MM.1S (cell line): Measurements from ENCODE around the gene PMFBP1.

Experiments
- DNase-seq: peaks from one replicate; pipeline ENCODE4 v3.0.0-alpha.2; 2015
- H2AFZ ChIP-seq: fragments of 300-600 bp; sonication (generic); 2 replicates; pipeline ENCODE4 v1.6.0; 2016; ENCODE audit warnings: antibody characterized with exemption, low read length
- H3F3A ChIP-seq: fragments of 300-600 bp; sonication (generic); 2 replicates; pipeline ENCODE4 v1.6.1; 2016; ENCODE audit warnings: mild to moderate bottlenecking, antibody characterized with exemption, low read length, moderate library complexity, mixed read lengths; ENCODE audit not compliant: insufficient read depth
- H3K27ac ChIP-seq: fragments of 300-600 bp; sonication (generic); 2 replicates; pipeline ENCODE4 v1.5.1; 2016; ENCODE audit warnings: mild to moderate bottlenecking, low read length
- H3K27me3 ChIP-seq: fragments of 300-600 bp; sonication (generic); replicated peaks from 2 replicates; pipeline ENCODE4 v1.6.0; 2016; ENCODE audit warnings: low read length; ENCODE audit not compliant: insufficient read depth
- H3K36me3 ChIP-seq: fragments of 300-600 bp; sonication (generic); replicated peaks from 2 replicates; pipeline ENCODE4 v1.6.1; 2016; ENCODE audit warnings: mild to moderate bottlenecking, low read length, mixed read lengths; ENCODE audit not compliant: insufficient read depth
- H3K4me1 ChIP-seq: fragments of 300-600 bp; sonication (generic); 2 replicates; pipeline ENCODE4 v1.6.1; 2016; ENCODE audit warnings: low read length, mixed read lengths
- H3K4me2 ChIP-seq: fragments of 300-600 bp; sonication (generic); 2 replicates; pipeline ENCODE4 v1.6.0; 2016; ENCODE audit warnings: low read depth, low read length
- H3K4me3 ChIP-seq: fragments of 300-600 bp; sonication (generic); 2 replicates; pipeline ENCODE4 v1.5.1; 2016; ENCODE audit warnings: low read length, mixed read lengths
- H3K79me2 ChIP-seq: fragments of 300-600 bp; sonication (generic); 2 replicates; pipeline ENCODE4 v1.6.1; 2016; ENCODE audit warnings: mixed run types, low read length, mixed read lengths
- H3K9ac ChIP-seq: fragments of 300-600 bp; sonication (generic); 2 replicates; pipeline ENCODE4 v1.6.1; 2016; ENCODE audit warnings: low read length, mixed read lengths
- H3K9me2 ChIP-seq: fragments of 300-600 bp; sonication (generic); replicated peaks from 2 replicates; pipeline ENCODE4 v1.6.1; 2016; ENCODE audit warnings: mild to moderate bottlenecking, low read length, mixed read lengths; ENCODE audit not compliant: insufficient read depth
- H3K9me3 ChIP-seq: fragments of 300-600 bp; sonication (generic); replicated peaks from 2 replicates; pipeline ENCODE4 v1.6.1; 2016; ENCODE audit warnings: mild to moderate bottlenecking, low read length, mixed read lengths; ENCODE audit not compliant: insufficient read depth
- H4K20me1 ChIP-seq: fragments of 300-600 bp; sonication (generic); 2 replicates; pipeline ENCODE4 v1.6.1; 2016; ENCODE audit warnings: mild to moderate bottlenecking, low read length, moderate library complexity, mixed read lengths; ENCODE audit not compliant: insufficient read depth
- CTCF ChIP-seq: fragments of 300-600 bp; sonication (generic); IDR thresholded peaks from 2 replicates; pipeline ENCODE4 v1.5.1; 2016; ENCODE audit warnings: antibody characterized with exemption, low read length, mixed read lengths
- EZH2 ChIP-seq: fragments of 300-600 bp; sonication (generic); optimal IDR thresholded peaks from 2 replicates; pipeline ENCODE3; 2017; ENCODE audit warnings: low read depth, mild to moderate bottlenecking, antibody characterized with exemption, low read length, mixed read lengths
- EZH2phosphoT487 ChIP-seq: fragments of 300-600 bp; sonication (generic); IDR thresholded peaks from 2 replicates; pipeline ENCODE4 v1.6.1; 2018; ENCODE audit warnings: antibody characterized with exemption, low read length

The PMFBP1 gene

GRCh38 chr16:72191551-72191950, 19.6 kb upstream of the PMFBP1 start:
- Histone ChIP-seq H3K27me3 (no peaks in the 10 kb centered on the region), H3K79me2 (no peaks in the 10 kb centered on the region), H3K9ac (no peak overlapping the region), H3K36me3 (no peaks in the 10 kb centered on the region), H3K9me3 (no peaks in the 10 kb centered on the region), H4K20me1 (no peaks in the 10 kb centered on the region), H3K4me1 (no peaks in the 10 kb centered on the region), H3F3A (no peaks in the 10 kb centered on the region), H2AFZ (no peak overlapping the region), H3K4me2 (no peak overlapping the region), H3K27ac (no peak overlapping the region), H3K4me3 (no peak overlapping the region), H3K9me2 (no peaks in the 10 kb centered on the region)
- no peak for DNase-seq
- TF ChIP-seq EZH2phosphoT487 (no peak), CTCF (no peak), EZH2 (no peak)

- TF ChIP-seq EZH2phosphoT487 (no peak), CTCF (no peak), EZH2 (no peak)
- H3K4me1 ChIP-seq: no peaks in the 10 kb centered on the region
- no peaks in the 10 kb centered on the region for H3K9me3 ChIP-seq
- no peak overlapping the region for H3K27ac ChIP-seq
- DNase-seq: no peak
- H3K36me3 ChIP-seq: no peaks in the 10 kb centered on the region
- no peaks in the 10 kb centered on the region for H3K9me2 ChIP-seq
- no peaks in the 10 kb centered on the region for H3F3A ChIP-seq
- H3K4me3 ChIP-seq: no peak overlapping the region
- no peak overlapping the region for H3K9ac ChIP-seq
- no peaks in the 10 kb centered on the region for H4K20me1 ChIP-seq
- no peaks in the 10 kb centered on the region for H3K27me3 ChIP-seq
- no peaks in the 10 kb centered on the region for H3K79me2 ChIP-seq
- H3K4me2 ChIP-seq: no peak overlapping the region
- no peak overlapping the region for H2AFZ ChIP-seq
Observed at GRCh38 chr16:72189865-72190371, 18.0 kb upstream of the PMFBP1 start.

- TF ChIP-seq CTCF (no peak), EZH2phosphoT487 (no peak), EZH2 (no peak)
- Histone ChIP-seq H3K4me3 (no peak overlapping the region), H2AFZ (no peak overlapping the region), H3K36me3 (no peaks in the 10 kb centered on the region), H3K4me1 (no peaks in the 10 kb centered on the region), H3K27ac (no peak overlapping the region), H4K20me1 (no peaks in the 10 kb centered on the region), H3K27me3 (no peaks in the 10 kb centered on the region), H3K79me2 (no peaks in the 10 kb centered on the region), H3K9ac (no peak overlapping the region), H3K9me2 (no peaks in the 10 kb centered on the region), H3K9me3 (no peaks in the 10 kb centered on the region), H3K4me2 (no peak overlapping the region), H3F3A (no peaks in the 10 kb centered on the region)
- no peak for DNase-seq
Observed at GRCh38 chr16:72188541-72188940, 16.6 kb upstream of the PMFBP1 start.
